Stimulated activated naive CD8-positive, alpha-beta T cell treated with anti-CD3 and anti-CD28 coated beads, Interleukin-15, Interleukin-2, amounts not matched to agents 100 ng/mL and 50 ng/mL, for 24 hours (primary cell): Measurements from ENCODE around the gene EVPL.
"Not testable (repeated sequence)": the region's sequence is repeated elsewhere in the genome, so short reads cannot be mapped to it uniquely, and the experiment has no call there.

ENCODE experiments used
- H3K27ac Mint-ChIP-seq: one replicate; pipeline ENCODE4 v1.8.0; 2021; ENCODE audit warnings: mild to moderate bottlenecking, mixed read lengths
- H3K27me3 Mint-ChIP-seq: one replicate; pipeline ENCODE4 v1.8.0; 2021; ENCODE audit warnings: mixed read lengths
- H3K36me3 Mint-ChIP-seq: one replicate; pipeline ENCODE4 v1.8.0; 2021; ENCODE audit warnings: low read depth, mixed read lengths
- H3K4me1 Mint-ChIP-seq: one replicate; pipeline ENCODE4 v1.8.0; 2021; ENCODE audit warnings: low read depth, mixed read lengths
- H3K4me3 Mint-ChIP-seq: one replicate; pipeline ENCODE4 v1.8.0; 2021; ENCODE audit warnings: mild to moderate bottlenecking, mixed read lengths
- H3K9me3 Mint-ChIP-seq: one replicate; pipeline ENCODE4 v1.8.0; 2021; ENCODE audit warnings: mixed read lengths

Gene EVPL

GRCh38 chr17:76027159-76027839 is at the start of gene EVPL:
EVPL (minus strand) TSS chr17:76027306; CDS start chr17:76027198, 108 bp downstream.
- Mint-ChIP-seq H3K27ac (no peak within 1 kb of the TSS), H3K4me1 (peaks cover 15% of the 10 kb centered on the region), H3K27me3 (no peaks in the 10 kb centered on the region), H3K4me3 (no peak within 1 kb of the TSS), H3K9me3 (no peaks in the 10 kb centered on the region), H3K36me3 (no peaks in the 10 kb centered on the region)

- Mint-ChIP-seq H3K4me3 (peak overlapping the region; percentile 75), H3K36me3 (no peaks in the 10 kb centered on the region), H3K27me3 (peaks cover 51% of the 10 kb centered on the region), H3K27ac (no peak overlapping the region), H3K4me1 (peaks cover 54% of the 10 kb centered on the region), H3K9me3 (no peaks in the 10 kb centered on the region)
These were observed 49.1 kb upstream of the EVPL start for GRCh38 chr17:76076146-76076764.

GRCh38 chr17:76075364-76076145 is 48.4 kb upstream of the EVPL start:
- Mint-ChIP-seq H3K36me3 (no peaks in the 10 kb centered on the region), H3K4me3 (peak overlapping the region; percentile 68), H3K4me1 (peaks cover 61% of the 10 kb centered on the region), H3K9me3 (no peaks in the 10 kb centered on the region), H3K27ac (no peak overlapping the region), H3K27me3 (peaks cover 51% of the 10 kb centered on the region)

GRCh38 chr17:76074390-76075363 is 47.6 kb upstream of the EVPL start, which contains the start of gene GALR2:
GALR2 (plus strand) TSS chr17:76074781; CDS start chr17:76074884, 103 bp downstream.
- peaks cover 51% of the 10 kb centered on the region for H3K27me3 Mint-ChIP-seq
- H3K4me3 Mint-ChIP-seq: peak within 1 kb of the TSS; percentile 68
- H3K27ac Mint-ChIP-seq: no peak within 1 kb of the TSS
- peaks cover 64% of the 10 kb centered on the region for H3K4me1 Mint-ChIP-seq
- no peaks in the 10 kb centered on the region for H3K9me3 Mint-ChIP-seq
- peaks cover 5% of the 10 kb centered on the region for H3K36me3 Mint-ChIP-seq

GRCh38 chr17:76072148-76072858 is 45.2 kb upstream of the EVPL start, which contains the start of gene SRP68:
SRP68 (minus strand) TSS chr17:76072517; CDS start chr17:76072491, 26 bp downstream.
- Mint-ChIP-seq H3K9me3 (no peaks in the 10 kb centered on the region), H3K27ac (peak within 1 kb of the TSS; percentile 99)

GRCh38 chr17:76071531-76072147 is 44.5 kb upstream of the EVPL start:
- peaks cover 23% of the 10 kb centered on the region for H3K36me3 Mint-ChIP-seq

More at GRCh38 chr17:76072148-76072858, 45.2 kb upstream of the EVPL start, which contains the start of gene SRP68:
- H3K27me3 Mint-ChIP-seq: peaks cover 35% of the 10 kb centered on the region
- peak within 1 kb of the TSS; percentile 97 for H3K4me3 Mint-ChIP-seq
- peaks cover 55% of the 10 kb centered on the region for H3K4me1 Mint-ChIP-seq
- H3K36me3 Mint-ChIP-seq: peaks cover 18% of the 10 kb centered on the region

GRCh38 chr17:76065775-76066174 is 38.7 kb upstream of the EVPL start:
- H3K4me1 Mint-ChIP-seq: peaks cover 33% of the 10 kb centered on the region
- peak overlapping the region; percentile 21 for H3K27ac Mint-ChIP-seq
- no peaks in the 10 kb centered on the region for H3K9me3 Mint-ChIP-seq
- H3K27me3 Mint-ChIP-seq: no peaks in the 10 kb centered on the region
- H3K36me3 Mint-ChIP-seq: peaks cover 71% of the 10 kb centered on the region
- H3K4me3 Mint-ChIP-seq: no peak overlapping the region

More at GRCh38 chr17:76071531-76072147, 44.5 kb upstream of the EVPL start:
- Mint-ChIP-seq H3K27ac (peak overlapping the region; percentile 99), H3K4me1 (peaks cover 51% of the 10 kb centered on the region), H3K27me3 (peaks cover 28% of the 10 kb centered on the region), H3K4me3 (peak overlapping the region; percentile 97), H3K9me3 (no peaks in the 10 kb centered on the region)

GRCh38 chr17:76063875-76064546 is 36.9 kb upstream of the EVPL start:
- peak overlapping the region; percentile 58 for H3K27ac Mint-ChIP-seq
- peaks cover 24% of the 10 kb centered on the region for H3K4me1 Mint-ChIP-seq
- peaks cover 80% of the 10 kb centered on the region for H3K36me3 Mint-ChIP-seq
- H3K27me3 Mint-ChIP-seq: no peaks in the 10 kb centered on the region
- no peak overlapping the region for H3K4me3 Mint-ChIP-seq
- H3K9me3 Mint-ChIP-seq: no peaks in the 10 kb centered on the region

- H3K27me3 Mint-ChIP-seq, H3K27ac Mint-ChIP-seq, H3K4me3 Mint-ChIP-seq, H3K9me3 Mint-ChIP-seq: not testable (repeated sequence)
- H3K4me1 Mint-ChIP-seq: peaks cover 13% of the 10 kb centered on the region
- peaks cover 69% of the 10 kb centered on the region for H3K36me3 Mint-ChIP-seq
These were observed 31.2 kb upstream of the EVPL start for GRCh38 chr17:76058264-76058663.

GRCh38 chr17:76056882-76057281 is 29.8 kb upstream of the EVPL start:
- Mint-ChIP-seq H3K4me3 (no peak overlapping the region), H3K4me1 (peaks cover 15% of the 10 kb centered on the region), H3K27me3 (no peaks in the 10 kb centered on the region), H3K9me3 (no peaks in the 10 kb centered on the region), H3K36me3 (peaks cover 65% of the 10 kb centered on the region), H3K27ac (no peak overlapping the region)

- Mint-ChIP-seq H3K27me3 (no peaks in the 10 kb centered on the region), H3K27ac (peak overlapping the region; percentile 13), H3K9me3 (no peaks in the 10 kb centered on the region), H3K4me3 (no peak overlapping the region), H3K36me3 (peaks cover 65% of the 10 kb centered on the region), H3K4me1 (peaks cover 25% of the 10 kb centered on the region)
These were observed 27.0 kb upstream of the EVPL start for GRCh38 chr17:76054112-76054476.

GRCh38 chr17:76053246-76054111 is 26.4 kb upstream of the EVPL start:
- no peak overlapping the region for H3K4me3 Mint-ChIP-seq
- peaks cover 65% of the 10 kb centered on the region for H3K36me3 Mint-ChIP-seq
- H3K4me1 Mint-ChIP-seq: peaks cover 26% of the 10 kb centered on the region
- no peaks in the 10 kb centered on the region for H3K27me3 Mint-ChIP-seq
- H3K9me3 Mint-ChIP-seq: no peaks in the 10 kb centered on the region
- peak overlapping the region; percentile 66 for H3K27ac Mint-ChIP-seq
